BJ (cell line): ENCODE data around the gene MIB2. TPM values are rescaled to one million over a fixed set of nuclear protein-coding genes. Genes with fewer than 3 reads are reported as not detected.

Source experiments
- CTCF ChIA-PET: fragments of 350-600 bp; formaldehyde crosslinking; extraction: SDS; loops from one replicate; lab custom pipeline; 2021; ENCODE audit warnings: antibody characterized with exemption, inconsistent platforms; lab: Yijun Ruan, JAX
- POLR2A ChIA-PET: fragments of 300-600 bp; sonication (Branson Sonifier 250); formaldehyde crosslinking; extraction: SDS; loops from one replicate; lab custom pipeline; 2021; ENCODE audit warnings: antibody characterized with exemption; lab: Charles Lee
- DNase-seq: peaks from one replicate; pipeline ENCODE4 v3.0.0-alpha.2; 2011; ENCODE audit warnings: low read depth
- H3K27me3 ChIP-seq: 2 replicates; pipeline ENCODE4 v1.6.0; 2011; ENCODE audit warnings: low read length; ENCODE audit not compliant: control insufficient read depth, insufficient read depth
- H3K36me3 ChIP-seq: 2 replicates; pipeline ENCODE4 v1.5.1; 2011; ENCODE audit warnings: low read length; ENCODE audit not compliant: control insufficient read depth, insufficient read depth
- H3K4me3 ChIP-seq: 2 replicates; pipeline ENCODE4 v1.5.1; 2011; ENCODE audit warnings: low read depth, mild to moderate bottlenecking, control low read depth, low read length
- CTCF ChIP-seq: IDR thresholded peaks from 2 replicates; pipeline ENCODE4 v1.5.1; 2011; ENCODE audit warnings: low read depth, mild to moderate bottlenecking, control low read depth, inconsistent platforms, low read length, moderate library complexity; ENCODE audit not compliant: insufficient read depth
- polyA plus RNA-seq: library from polyadenylated mRNA; depleted of rRNA; stranded (reverse); fragments of >200 nt; gene quantifications from 2 replicates; pipeline ENCODE4 v1.2.3, GENCODE V29; 2011

MIB2 gene
- polyA plus RNA-seq, 1 experiment, result 23.1 TPM

GRCh38 chr1:1628754-1629429, 13.6 kb downstream of the MIB2 start:
- H3K27me3 ChIP-seq, result peaks cover 2% of the 10 kb centered on the region
- no peak for DNase-seq
- no peak for TF ChIP-seq CTCF
- ChIA-PET CTCF (no interaction called here), POLR2A (no interaction called here)
- H3K4me3 ChIP-seq, result no peak overlapping the region
- peaks cover 6% of the 10 kb centered on the region for H3K36me3 ChIP-seq

- Histone ChIP-seq H3K27me3 (peaks cover 2% of the 10 kb centered on the region), H3K4me3 (no peak overlapping the region), H3K36me3 (peaks cover 6% of the 10 kb centered on the region)
- TF ChIP-seq CTCF, result no peak
- POLR2A ChIA-PET, result no interaction called here
- no peak for DNase-seq
- CTCF ChIA-PET, result interaction anchor here (1.1 kb wide), 1 partner anchor 9 kb away, joined by 4 read pairs; no protein-coding TSS in a partner anchor
Measured at GRCh38 chr1:1629430-1630190, 14.3 kb downstream of the MIB2 start.

- CTCF ChIA-PET, result interaction anchor here (1.1 kb wide), 1 partner anchor 9 kb away, joined by 4 read pairs; no protein-coding TSS in a partner anchor
- POLR2A ChIA-PET, result no interaction called here
- Histone ChIP-seq H3K4me3 (no peak overlapping the region), H3K27me3 (peaks cover 2% of the 10 kb centered on the region), H3K36me3 (peaks cover 6% of the 10 kb centered on the region)
- no peak for DNase-seq
- TF ChIP-seq CTCF, result no peak
Measured at GRCh38 chr1:1630191-1630964, 15.1 kb downstream of the MIB2 start.

GRCh38 chr1:1630965-1631781, 15.9 kb downstream of the MIB2 start:
- no peak for DNase-seq
- peaks cover 2% of the 10 kb centered on the region for H3K27me3 ChIP-seq
- H3K36me3 ChIP-seq, result peaks cover 6% of the 10 kb centered on the region
- CTCF ChIA-PET, result interaction anchor here (1.1 kb wide), 1 partner anchor 10 kb away, joined by 4 read pairs; no protein-coding TSS in a partner anchor
- TF ChIP-seq CTCF, result no peak
- POLR2A ChIA-PET, result no interaction called here
- H3K4me3 ChIP-seq, result no peak overlapping the region
